HL-60/S4 treated with retinoic acid at 250 ng/mL for 4 days and 3 days (cell line): ENCODE measurements around the gene RGS8.

Experiments used
- in situ Hi-C: fragments of 300-500 bp; cut with MboI; formaldehyde crosslinking; loops from 2 replicates; pipeline ENCODE4 v1.7.0; 2022; ENCODE audit warnings: low sequenced_read_pairs

Gene RGS8

GRCh38 chr1:182684116-182684828, at the start of gene RGS8:
RGS8 (minus strand) TSS chr1:182684587; CDS start chr1:182669649, 14,938 bp downstream.
- in situ Hi-C loops, result no loop called here

GRCh38 chr1:182731852-182732575, 47.6 kb upstream of the RGS8 start:
- in situ Hi-C loops, result no loop called here

GRCh38 chr1:182726912-182727311, 42.5 kb upstream of the RGS8 start:
- in situ Hi-C loops, result no loop called here

GRCh38 chr1:182725259-182726255, 41.2 kb upstream of the RGS8 start:
- in situ Hi-C loops, result no loop called here

- in situ Hi-C loops, result no loop called here
Measured at GRCh38 chr1:182724215-182724614, 39.8 kb upstream of the RGS8 start.

- in situ Hi-C loops, result no loop called here
Measured at GRCh38 chr1:182723200-182723599, 38.8 kb upstream of the RGS8 start.

GRCh38 chr1:182721525-182721924, 37.1 kb upstream of the RGS8 start:
- in situ Hi-C loops, result no loop called here

GRCh38 chr1:182720463-182720862, 36.1 kb upstream of the RGS8 start:
- in situ Hi-C loops, result no loop called here

GRCh38 chr1:182719553-182719952, 35.2 kb upstream of the RGS8 start:
- in situ Hi-C loops, result no loop called here

GRCh38 chr1:182718311-182718710, 33.9 kb upstream of the RGS8 start:
- in situ Hi-C loops, result no loop called here

- in situ Hi-C loops, result no loop called here
Measured at GRCh38 chr1:182716740-182717720, 32.6 kb upstream of the RGS8 start.

GRCh38 chr1:182715531-182715930, 31.1 kb upstream of the RGS8 start:
- in situ Hi-C loops, result no loop called here

- in situ Hi-C loops, result no loop called here
Measured at GRCh38 chr1:182714546-182714945, 30.2 kb upstream of the RGS8 start.

GRCh38 chr1:182713939-182714338, 29.6 kb upstream of the RGS8 start:
- in situ Hi-C loops, result no loop called here

- in situ Hi-C loops, result no loop called here
Measured at GRCh38 chr1:182713492-182713891, 29.1 kb upstream of the RGS8 start.

- in situ Hi-C loops, result no loop called here
Measured at GRCh38 chr1:182709855-182710254, 25.5 kb upstream of the RGS8 start.

GRCh38 chr1:182709225-182709764, 24.9 kb upstream of the RGS8 start:
- in situ Hi-C loops, result no loop called here

GRCh38 chr1:182707122-182707521, 22.7 kb upstream of the RGS8 start:
- in situ Hi-C loops, result no loop called here

GRCh38 chr1:182704677-182705076, 20.3 kb upstream of the RGS8 start:
- in situ Hi-C loops, result no loop called here

GRCh38 chr1:182703539-182703938, 19.2 kb upstream of the RGS8 start:
- in situ Hi-C loops, result no loop called here
